T1000 (cell line): ENCODE measurements around the gene GNGT1.
"Not testable (repeated sequence)": the region's sequence is repeated elsewhere in the genome, so short reads cannot be mapped to it uniquely, and the experiment has no call there.

Experiments
- DNase-seq: peaks from one replicate; lab custom pipeline; 2025; ENCODE audit warnings: mixed read lengths; lab: John Stamatoyannopoulos, UW

Gene GNGT1

DNA sequence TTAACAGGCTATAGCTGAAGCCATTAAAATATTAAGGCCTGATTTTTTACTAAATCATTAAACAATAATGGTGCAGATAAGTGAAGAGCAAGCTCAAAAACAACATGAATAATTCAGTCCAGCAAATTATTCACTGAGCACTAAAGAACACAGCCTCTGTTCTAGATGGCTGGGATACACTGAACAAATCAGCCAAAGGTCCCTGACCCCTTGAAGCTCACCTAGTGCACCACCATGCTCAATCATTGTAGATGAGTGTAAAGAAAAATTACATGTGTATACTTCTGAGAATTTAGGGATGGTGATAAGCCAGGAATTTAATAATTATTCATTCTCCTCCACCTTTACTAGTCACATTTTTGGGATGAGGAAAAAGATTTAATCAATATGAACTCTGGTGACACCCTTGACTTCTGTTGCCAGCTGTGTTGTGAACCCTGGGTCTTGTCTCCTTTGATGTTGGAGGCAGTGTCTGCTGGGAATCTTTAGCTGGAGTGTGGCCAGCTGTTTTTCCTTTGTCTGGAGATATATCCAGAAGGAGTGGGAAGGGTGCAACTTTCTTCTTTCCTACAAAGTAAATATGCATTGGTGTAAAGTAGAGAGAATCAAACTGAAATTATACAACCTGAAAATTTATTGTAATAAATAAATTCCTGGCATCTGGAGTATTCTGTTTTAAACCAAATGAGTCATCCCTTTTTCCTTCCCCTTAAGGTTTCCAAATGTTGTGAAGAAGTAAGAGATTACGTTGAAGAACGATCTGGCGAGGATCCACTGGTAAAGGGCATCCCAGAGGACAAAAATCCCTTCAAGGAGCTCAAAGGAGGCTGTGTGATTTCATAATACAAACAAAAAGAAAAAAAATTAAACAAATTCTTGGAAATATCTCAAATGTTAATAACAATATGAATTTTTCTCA, 4.0 kb downstream of the GNGT1 start:
- DNase-seq, result no peak

DNA sequence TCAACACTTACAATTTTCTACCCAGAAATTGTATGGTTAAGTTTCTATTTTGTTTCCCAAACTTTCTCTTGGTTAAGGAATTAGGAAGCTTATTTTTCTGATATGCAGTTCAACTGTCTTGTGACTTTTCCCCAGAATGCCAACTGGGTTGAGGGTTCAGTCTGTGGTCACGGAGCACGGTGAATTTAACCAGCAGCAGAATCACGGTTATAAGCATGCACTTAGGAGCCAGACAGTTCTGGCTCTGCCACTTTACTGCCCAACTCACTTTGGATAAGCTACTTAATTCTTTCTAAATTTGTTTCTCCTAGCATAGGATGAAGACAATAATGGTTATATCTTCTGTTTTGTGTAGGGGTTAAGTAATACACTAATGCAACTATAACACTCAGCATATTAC, 4.9 kb downstream of the GNGT1 start:
- not testable (repeated sequence) for DNase-seq

DNA sequence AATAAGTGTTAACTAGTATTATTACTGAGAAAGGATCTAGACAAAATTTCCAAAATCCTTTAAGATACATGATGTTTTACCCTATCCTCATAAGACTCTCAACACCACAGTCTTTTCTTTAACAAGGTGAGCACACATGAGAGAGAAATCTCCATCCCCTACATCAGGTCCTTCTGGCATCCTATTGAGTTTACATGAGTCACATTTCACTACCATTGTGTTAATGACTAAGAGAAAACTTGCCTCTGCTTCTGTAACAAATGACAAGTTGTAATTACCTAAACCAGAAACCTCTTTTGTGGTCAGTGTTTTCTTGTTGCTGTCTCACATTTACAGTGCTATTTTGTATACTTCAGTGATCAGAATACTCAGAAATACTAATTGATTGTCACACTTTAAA, 5.3 kb downstream of the GNGT1 start:
- not testable (repeated sequence) for DNase-seq

DNA sequence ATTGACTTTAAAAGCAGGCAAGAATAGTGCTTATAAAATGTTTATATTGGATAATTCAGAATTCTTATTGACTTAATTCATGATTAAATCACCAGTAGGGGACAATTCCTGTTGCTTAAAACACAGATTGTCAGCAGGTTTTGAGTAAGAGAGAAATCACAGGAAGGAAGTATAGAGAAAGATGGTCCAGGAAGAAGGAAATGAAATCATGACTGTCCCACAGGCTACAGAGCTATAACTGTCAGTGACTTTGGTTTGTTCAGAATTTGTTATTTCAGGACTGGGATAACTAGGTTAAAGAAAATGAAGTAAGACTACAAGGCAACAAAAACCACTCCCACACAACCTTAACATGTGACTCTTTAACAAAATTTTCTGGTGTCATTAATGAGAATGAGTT, 6.8 kb downstream of the GNGT1 start:
- DNase-seq, result no peak

DNA sequence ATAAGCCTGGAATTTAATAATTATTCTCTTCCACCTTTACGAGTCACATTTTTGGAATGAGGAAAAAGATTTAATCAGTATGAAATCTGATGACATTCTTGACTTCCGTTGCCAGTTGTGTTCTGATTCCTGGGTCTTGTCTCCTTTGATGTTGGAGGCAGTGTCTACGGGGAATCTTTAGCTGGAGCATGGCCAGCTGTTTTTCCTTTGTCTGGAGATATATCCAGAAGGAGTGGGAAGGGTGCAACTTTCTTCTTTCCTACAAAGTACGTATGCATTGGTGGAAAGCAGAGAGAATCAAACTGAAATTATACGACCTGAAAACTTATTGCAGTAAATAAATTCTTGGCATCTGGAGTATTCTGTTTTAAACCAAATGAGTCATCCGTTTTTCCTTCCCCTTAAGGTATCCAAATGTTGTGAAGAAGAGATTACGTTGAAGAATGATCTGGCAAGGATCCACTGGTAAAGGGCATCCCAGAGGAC, 8.3 kb downstream of the GNGT1 start:
- DNase-seq, result no peak

DNA sequence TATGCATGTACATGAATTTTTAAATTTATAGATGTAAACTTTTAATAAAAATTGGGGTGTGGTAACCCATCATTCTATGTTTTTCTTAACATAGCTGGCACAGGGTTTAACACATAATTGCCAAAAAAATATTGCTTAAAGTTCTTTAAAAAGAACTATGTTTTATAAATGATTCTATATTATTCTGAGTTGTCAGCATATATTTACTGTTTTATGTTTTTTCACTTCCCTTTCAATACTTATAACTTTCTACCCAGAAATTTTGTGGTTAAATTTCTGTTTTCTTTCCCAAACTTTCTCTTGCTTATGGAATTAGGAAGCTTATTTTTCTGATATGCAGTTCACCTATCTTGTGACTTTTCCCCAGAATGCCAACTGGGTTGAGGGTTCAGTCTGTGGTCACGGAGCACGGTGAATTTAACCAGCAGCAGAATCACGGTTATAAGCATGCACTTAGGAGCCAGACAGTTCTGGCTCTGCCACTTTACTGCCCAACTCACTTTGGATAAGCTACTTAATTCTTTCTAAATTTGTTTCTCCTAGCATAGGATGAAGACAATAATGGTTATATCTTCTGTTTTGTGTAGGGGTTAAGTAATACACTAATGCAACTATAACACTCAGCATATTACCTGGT, 9.0 kb downstream of the GNGT1 start:
- not testable (repeated sequence) for DNase-seq

DNA sequence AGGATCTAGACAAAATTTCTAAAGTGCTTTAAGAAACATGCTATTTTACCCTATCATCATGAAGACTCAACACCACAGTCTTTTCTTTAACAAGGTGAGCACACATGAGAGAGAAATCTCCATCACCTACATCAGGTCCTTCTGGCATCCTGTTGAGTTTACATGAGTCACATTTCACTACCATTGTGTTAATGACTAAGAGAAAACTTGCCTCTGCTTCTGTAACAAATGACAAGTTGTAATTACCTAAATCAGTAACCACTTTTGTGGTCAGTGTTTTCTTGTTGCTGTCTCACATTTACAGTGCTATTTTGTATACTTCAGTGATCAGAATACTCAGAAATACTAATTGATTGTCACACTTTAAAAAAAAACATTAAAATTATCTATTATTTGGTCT, 9.5 kb downstream of the GNGT1 start:
- DNase-seq, result not testable (repeated sequence)

DNA sequence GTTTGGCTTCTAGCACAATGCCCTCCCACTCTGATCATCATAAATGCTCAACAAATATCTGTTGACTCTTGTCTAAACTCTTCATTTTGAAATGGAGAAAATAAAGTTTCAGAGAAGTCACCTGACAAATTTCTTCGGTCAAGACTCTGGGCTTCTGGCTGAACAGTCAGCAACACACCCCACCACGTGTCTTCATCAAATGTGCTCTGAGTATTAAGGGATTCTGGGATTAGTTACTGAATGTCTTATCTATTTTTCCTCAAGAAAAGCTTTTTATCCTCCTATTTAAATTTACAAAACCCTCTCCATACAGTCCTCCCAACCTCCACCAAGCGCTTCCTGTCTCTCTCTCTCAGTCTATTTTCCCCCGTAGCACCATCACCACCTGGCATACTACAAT, 9.9 kb downstream of the GNGT1 start:
- not testable (repeated sequence) for DNase-seq

DNA sequence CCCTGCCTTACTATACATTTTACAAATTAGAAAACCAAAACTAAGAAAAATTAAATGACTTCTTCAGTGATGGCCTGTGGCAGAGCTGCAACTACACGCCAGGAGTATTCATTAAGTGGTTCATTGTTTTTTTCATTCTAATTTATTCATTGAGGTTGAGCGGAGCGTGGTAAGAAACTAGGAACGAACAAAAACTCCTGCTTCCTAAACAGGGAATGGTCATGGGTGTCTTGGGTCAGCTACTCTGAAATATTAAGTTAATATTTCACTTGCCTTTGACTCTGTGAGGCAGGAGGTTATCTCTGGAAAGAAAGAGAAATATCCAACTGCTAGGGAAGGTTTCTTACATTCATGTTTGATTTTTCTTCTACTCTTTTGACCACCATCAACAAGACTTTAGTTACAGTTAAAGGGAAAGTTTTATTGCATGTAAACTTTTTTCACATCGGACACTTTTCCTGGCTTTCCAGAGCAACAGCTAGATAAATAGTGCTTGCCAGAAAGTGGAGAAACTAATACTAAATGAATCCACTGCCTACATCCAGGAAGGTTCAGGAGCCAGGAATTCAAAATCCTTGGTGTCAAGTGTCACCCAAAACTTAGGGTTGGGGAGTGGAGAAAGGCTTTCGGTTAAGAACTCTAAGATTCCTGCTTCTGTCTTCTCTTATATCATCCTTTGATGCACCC, 14.3 kb downstream of the GNGT1 start:
- no peak for DNase-seq

DNA sequence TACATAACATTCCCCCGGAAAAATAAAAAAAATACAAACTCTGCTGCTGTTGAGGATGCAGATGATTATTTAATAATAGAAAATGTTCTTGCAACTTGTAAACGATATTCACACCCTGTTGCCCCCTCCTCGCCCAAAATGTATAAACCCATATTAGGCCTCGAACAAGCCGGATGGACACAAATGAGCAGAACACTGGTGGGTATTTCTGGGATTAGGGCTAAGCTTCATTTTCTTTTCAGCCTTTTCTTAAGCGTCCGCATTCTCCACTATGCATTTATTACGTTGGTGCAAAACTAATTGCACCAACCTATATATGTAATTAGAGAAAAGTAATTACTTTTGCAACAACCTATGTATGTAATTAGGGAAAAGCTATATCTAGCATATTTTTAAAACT, 14.8 kb downstream of the GNGT1 start:
- no peak for DNase-seq

DNA sequence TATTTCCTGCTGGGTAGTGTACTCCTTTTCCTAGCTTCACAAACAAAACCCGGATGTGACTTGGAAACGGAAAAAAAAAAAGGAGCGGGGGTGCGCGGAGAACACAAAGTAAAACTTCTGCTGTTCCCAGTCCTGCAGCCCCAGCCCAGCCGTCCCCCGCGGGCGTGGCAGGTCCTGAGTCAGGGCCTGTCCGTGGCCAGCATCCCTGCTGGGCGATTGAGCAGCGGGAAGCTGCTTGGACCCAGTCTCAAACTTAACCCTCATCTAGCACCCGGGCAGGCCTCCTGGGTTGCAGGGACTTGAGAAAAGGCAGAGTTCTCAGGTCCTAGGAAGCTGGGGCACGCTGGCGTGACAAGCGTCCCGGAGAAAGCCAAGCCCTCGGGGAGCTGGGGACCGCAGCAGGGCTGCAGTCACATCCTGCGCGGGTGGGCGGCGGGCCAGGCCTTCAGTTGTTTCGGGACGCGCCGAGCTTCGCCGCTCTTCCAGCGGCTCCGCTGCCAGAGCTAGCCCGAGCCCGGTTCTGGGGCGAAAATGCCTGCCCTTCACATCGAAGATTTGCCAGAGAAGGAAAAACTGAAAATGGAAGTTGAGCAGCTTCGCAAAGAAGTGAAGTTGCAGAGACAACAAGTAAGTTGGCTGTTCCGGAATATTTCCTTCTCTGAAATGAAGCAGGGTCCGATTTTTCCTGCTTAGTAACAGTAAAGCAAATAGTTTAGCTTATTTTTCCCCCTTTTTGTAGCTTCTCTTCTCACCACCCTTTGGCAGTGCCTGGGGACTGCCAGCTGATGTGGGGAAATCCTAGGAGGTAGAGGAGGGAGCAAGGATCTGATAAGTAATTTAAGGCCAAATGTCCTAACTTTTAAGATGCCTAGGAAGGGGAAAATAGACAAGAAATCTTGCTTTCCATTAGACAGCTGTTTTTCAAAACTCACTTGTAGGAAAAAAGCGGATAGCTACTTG, 15.5 kb downstream of the GNGT1 start, which contains the start of gene GNG11:
TSS of gene GNG11 (plus strand) at position 129 of the 960 bp plus-strand sequence. CDS start at position 532, 403 bp downstream.
- DNase-seq, result peak; percentile 38

DNA sequence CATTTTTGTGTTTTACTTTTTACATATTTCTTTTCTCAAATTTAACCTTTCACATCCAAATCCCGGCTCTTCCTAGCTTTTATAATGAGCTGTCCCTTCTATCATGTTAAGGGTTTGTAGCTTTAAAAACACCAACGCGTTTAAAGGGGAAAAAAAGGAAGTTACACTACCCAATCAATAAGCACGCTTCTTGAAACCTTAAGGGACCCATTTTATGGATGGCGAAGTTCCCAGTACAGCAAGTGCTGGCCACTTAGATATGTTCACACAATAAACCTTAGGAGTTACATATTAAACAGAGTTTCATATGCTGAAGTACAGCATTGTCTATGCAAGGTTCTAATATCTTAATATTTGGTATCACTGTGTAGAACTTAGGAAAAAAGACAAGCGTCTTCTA, 16.9 kb downstream of the GNGT1 start:
- DNase-seq, result no peak

DNA sequence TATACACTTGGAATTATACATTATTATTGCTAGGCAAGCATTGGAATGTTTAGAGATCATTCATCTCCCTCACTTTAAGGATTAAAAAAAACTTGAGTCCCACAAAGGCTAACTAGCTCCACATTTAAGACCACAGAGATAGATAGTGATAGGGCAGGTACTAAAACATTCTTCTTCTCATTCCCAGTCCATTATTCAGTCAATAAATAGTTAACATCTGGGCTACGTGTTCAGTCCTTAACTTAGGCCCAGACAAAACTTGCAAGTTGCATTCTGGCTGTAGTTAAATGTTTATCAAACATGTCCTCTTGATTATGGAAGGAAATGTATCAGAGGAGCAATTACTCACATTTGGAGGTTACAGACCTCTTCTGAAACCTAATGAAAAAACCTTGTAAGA, 17.6 kb downstream of the GNGT1 start:
- no peak for DNase-seq

DNA sequence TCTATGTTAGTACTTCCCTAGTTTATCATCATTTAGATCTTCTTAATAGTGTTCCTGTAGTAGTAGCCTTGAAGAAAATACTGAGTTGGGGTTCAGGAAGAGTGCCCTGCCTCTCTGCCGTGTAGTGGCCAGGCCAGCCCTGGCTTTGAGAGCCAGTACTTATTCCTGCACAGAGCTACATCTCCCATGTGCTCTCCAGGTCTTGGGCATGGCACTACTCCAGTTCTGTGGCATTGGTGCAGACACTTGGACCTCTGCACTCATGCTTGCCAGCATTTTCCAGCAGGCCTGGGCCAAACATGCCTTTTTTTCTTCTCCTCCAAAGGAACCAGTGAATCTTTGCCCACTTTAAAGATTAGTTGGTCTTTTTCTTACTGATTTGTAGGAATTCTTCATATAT, 20.4 kb downstream of the GNGT1 start:
- no peak for DNase-seq

DNA sequence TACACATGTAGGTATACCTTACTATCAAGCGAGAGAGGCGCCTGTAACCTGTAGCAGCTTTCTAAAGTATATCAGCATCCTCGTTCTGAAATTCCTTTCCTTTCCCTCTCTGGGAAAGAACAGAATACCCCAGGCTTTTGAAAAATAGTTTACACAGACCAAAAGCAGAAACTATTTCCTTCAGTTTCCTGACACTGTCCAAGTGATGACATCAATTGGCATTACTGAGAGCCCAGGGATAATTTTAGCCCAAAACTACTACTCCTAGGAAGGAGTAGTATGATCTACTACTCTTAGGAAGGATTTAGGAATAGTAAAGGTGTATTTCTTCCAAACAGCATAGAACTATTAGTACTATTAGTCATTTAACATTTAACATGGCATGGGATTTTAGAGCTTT, 21.2 kb downstream of the GNGT1 start:
- DNase-seq, result no peak

DNA sequence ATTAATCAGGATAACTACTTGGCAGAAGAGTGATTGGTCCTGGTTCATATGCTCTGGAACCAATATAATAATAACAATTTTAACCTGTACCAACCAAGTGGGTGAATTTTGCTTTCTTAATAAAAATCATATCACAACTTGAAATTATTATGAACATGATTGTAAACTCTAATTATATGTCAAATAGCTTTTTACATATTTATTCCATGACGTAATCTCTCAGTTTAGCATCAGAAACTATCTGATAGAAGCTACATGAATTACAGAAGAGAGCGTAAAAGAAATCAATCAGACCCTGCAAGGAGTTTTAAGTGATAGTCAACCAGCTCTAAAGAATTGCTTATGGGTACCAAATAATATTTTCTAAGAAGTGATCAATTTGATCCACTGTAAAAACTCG, 25.3 kb downstream of the GNGT1 start:
- DNase-seq, result no peak

DNA sequence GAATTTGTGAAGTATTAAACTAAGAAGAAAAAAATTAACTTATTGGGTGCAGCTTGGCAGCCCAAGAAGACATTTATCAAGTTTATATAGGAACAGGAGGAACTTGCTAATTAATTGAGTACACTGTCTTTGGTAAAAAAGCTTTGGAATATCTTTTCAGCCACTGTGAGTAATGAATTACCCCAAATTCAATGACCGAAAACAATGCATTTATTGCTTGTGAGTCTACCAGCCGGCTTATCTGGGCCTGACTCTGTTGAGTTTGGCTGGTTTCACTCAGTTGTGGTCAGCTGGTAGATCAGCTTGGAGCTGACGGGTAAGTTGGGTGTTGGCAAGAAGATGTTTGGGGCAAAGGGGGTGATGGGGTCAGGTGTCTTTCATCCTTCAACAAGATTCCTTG, 26.8 kb downstream of the GNGT1 start:
- DNase-seq, result no peak

DNA sequence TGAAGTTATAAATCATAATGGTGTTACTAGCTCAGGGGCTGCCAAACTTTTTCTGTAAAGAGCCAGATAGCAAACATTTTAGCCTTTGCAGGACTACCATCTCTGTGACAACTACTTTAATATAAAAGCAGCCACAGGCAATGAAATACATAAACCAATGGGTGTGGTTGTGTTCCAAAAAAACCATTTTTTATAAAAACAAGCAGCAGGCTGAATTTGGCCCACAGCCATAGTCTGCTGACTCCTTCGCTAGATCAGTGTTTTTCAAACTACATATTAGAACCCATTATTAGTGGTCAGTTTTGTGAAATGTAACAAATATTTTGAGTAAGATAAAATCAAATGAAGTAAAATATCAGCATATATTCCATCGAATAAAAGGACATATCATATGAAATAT, 28.7 kb downstream of the GNGT1 start:
- DNase-seq, result no peak

DNA sequence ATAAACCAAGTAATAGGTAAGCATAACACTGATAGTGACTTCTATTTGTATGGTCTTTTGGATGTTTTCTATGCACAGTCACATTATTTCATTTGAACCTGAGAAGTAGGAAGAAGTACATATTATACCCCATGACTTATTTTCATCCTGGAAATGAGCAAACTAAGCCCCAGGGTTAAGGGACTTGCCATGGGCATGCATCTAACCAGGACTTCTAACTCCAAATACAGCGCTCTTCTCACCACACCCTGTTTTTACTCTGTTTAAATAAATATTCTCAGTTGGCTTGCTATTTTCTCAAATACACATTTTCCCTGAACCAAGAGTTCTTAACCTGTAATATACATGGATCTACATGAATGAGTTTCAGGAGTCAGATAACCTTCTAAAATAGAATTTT, 31.5 kb downstream of the GNGT1 start:
- no peak for DNase-seq

DNA sequence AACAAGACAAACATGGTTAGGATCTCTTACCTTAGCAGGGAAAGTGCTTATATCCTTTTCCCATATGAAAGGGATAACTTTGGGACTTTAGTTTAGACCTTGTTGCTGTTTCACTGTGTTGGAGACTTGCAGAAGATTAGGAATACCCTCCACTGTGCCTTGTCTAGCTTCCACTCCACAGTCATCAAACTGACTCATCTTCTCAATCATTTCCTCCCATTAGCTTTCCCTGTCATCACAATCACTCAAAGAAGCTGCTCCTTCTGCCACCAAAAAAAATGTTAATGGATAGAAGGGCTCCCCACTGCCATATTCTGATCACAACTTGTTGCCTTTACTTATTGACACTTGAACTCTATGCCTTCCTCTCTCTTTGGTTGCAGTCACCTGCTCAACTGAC, 31.9 kb downstream of the GNGT1 start:
- DNase-seq, result no peak

DNA sequence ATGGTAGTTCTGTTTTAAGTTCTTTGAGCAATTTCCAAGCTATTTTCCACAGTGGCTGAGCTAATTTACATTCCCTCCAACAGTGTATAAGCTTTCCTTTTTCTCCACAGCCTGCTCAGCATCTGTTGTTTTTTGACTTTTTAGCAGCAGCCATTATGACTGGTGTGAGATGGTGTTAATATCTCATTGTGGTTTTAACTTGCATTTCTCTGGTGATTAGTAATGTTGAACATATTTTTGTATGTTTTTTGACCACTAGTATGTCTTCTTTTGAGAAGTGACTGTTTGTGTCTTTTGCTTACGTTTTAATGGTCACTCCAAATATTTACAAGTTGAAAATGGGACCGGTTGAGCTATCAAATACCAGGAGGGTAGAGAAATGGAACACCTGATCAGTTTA, 35.6 kb downstream of the GNGT1 start:
- no peak for DNase-seq
